ENCODE data around the gene SNIP1. TPM values are rescaled to one million over a fixed set of nuclear protein-coding genes. Genes with fewer than 3 reads are reported as not detected.

SNIP1 gene
- total RNA-seq, 1 experiment from 2014 or later, result 15.1 TPM

DNA sequence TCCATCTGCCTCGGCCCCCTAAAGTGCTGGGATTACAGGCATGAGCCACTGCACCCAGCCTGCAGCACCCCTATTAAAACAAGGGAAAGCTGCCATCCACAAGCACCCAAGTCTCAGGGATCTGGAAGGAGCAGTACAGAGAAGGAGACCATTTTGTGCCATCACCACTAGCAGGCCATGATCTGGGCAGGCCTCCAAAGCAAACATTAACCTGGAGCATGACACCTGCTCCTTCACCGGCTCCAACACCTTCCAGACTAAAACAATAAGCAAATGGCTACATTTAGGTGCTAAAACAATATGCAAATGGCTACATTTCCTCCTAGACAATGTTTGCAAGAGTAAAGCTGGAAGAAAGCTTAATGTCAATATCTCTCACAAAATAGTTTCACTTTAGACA, 56.3 kb downstream of the SNIP1 start:
- no peaks in the 10 kb centered on the region for H3K79me2 ChIP-seq (ENCODE audit: insufficient read depth, low read length)
- no CpG with 5 or more reads among the region's 2 CpGs for WGBS (ENCODE audit: extremely low coverage, insufficient read length, low lambda C conversion rate)
- no peak overlapping the region for H2BK120ac ChIP-seq (ENCODE audit: low read depth, low read length, poor library complexity, severe bottlenecking)
- no peak overlapping the region for H2AK5ac ChIP-seq (ENCODE audit: insufficient read length, low read length)
- no peak overlapping the region for H2BK5ac ChIP-seq (ENCODE audit: insufficient read length, low read length)
- no peak overlapping the region for H3T11ph ChIP-seq (ENCODE audit: low read length)
- no peaks in the 10 kb centered on the region for H3K4me1 ChIP-seq (ENCODE audit: insufficient read depth, low read length)
- no peak overlapping the region for H3K4me2 ChIP-seq (ENCODE audit: insufficient read depth, insufficient read length, low read length)
- H4K20me1 ChIP-seq (ENCODE audit: control insufficient read depth, insufficient read depth, insufficient read length), result no peaks in the 10 kb centered on the region
- no peak overlapping the region for H3K23ac ChIP-seq (ENCODE audit: insufficient read length, low read depth, low read length)
- no peak overlapping the region for H3K14ac ChIP-seq (ENCODE audit: insufficient read depth, low read length)
- H4K8ac ChIP-seq (replicated peaks; ENCODE audit: insufficient read length, low read depth, low read length), result no peak overlapping the region
- no peaks in the 10 kb centered on the region for H3K27me3 ChIP-seq (ENCODE audit: insufficient read depth, low read length)
- H2BK20ac ChIP-seq (ENCODE audit: low read depth, low read length, poor library complexity, severe bottlenecking), result no peak overlapping the region
- Mint-ChIP-seq H3K36me3 (ENCODE audit: insufficient read depth in 1 of 3, low read depth in 3 of 3) (peaks cover 4 to 55% (median 30%) of the 10 kb centered on the region in 3 experiments; a peak in 5 of 7 replicates), H3K27ac (no peak overlapping the region), H3K4me1 (no peaks in the 10 kb centered on the region), H3K4me3 (no peak overlapping the region), H3K9me3 (no peaks in the 10 kb centered on the region), H3K27me3 (ENCODE audit: low read depth) (no peaks in the 10 kb centered on the region)
- H2BK15ac ChIP-seq (ENCODE audit: low read depth, low read length), result no peak overlapping the region
- H2BK12ac ChIP-seq (ENCODE audit: insufficient read length, low read depth, low read length), result no peak overlapping the region
- no peak overlapping the region for H3K9ac ChIP-seq (ENCODE audit: extremely low read depth, insufficient read length, low read length)
- H3K4ac ChIP-seq (ENCODE audit: low read depth, low read length), result no peak overlapping the region
- no peak overlapping the region for H3K56ac ChIP-seq (ENCODE audit: insufficient read length, low read depth, low read length)
- no peak for TF ChIP-seq CTCF (conservative IDR thresholded peaks at IDR 0.05)
- H2AFZ ChIP-seq (ENCODE audit: low read length), result no peak overlapping the region
- no peaks in the 10 kb centered on the region for H3K9me3 ChIP-seq (ENCODE audit: control insufficient read depth, low read depth, low read length)
- H3K79me1 ChIP-seq (ENCODE audit: insufficient read depth, low read depth, low read length, poor library complexity, severe bottlenecking), result no peaks in the 10 kb centered on the region
- H3K23me2 ChIP-seq (ENCODE audit: insufficient read length, low read depth, low read length, poor library complexity, severe bottlenecking), result no peaks in the 10 kb centered on the region
- H3K27ac ChIP-seq (ENCODE audit: insufficient read length, low read depth, low read length), result no peak overlapping the region
- H4K5ac ChIP-seq (ENCODE audit: insufficient read length, low read depth, low read length), result no peak overlapping the region
- no peak overlapping the region for H3K18ac ChIP-seq (ENCODE audit: insufficient read length, low read depth, low read length)
- no peak overlapping the region for H4K91ac ChIP-seq (ENCODE audit: insufficient read length, low read depth, low read length)
- no peak for DNase-seq

All from H9 (cell line).